ENCODE measurements around the gene PRR3. TPM values are rescaled to one million over a fixed set of nuclear protein-coding genes. Genes with fewer than 3 reads are reported as not detected.

Gene PRR3
- total and polyA plus RNA-seq, 2 of the 4 experiments (the other 2 are of a cell fraction): 7.2 to 17.3 TPM

DNA sequence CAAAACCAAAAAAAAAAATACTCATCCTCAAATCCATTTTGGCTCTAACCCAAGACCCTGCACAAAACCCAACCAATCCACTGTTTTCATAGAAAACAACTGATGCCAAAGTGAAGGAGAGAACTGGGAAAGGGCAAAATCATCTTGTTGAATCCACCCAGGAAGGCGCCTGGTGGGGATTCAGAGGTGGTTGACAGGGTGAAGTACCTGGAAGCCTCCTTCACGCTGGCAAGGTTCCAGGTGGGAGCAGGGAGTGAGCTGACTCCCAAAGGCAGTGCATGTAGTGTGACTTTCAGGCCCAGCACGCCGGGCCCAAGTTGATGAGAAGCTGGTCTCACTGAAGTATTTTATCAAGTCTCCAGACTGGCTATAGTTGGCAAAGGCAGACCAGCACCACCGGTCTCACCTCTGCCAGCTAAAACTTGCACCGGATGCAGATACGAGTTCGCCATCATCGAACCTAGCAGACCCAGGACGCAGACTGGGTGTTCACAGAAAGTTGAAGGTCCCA lies 43.4 kb downstream of the PRR3 start:
- peaks cover 5 to 37% of the 10 kb centered on the region in 2 experiments; a peak in 2 of 4 replicates for H3K79me1 ChIP-seq (ENCODE audit: low read depth in 1 of 2, low read length in 2 of 2)
- H3K9ac ChIP-seq (ENCODE audit: low read depth, low read length): no peak overlapping the region
- H2BK120ac ChIP-seq (ENCODE audit: low read depth, low read length): no peak overlapping the region
- H3K9me3 ChIP-seq (ENCODE audit: control insufficient read depth, insufficient read depth, low read length): no peaks in the 10 kb centered on the region
- H4K20me1 ChIP-seq (ENCODE audit: insufficient read depth, low read length): peaks cover 48% of the 10 kb centered on the region
- H4K8ac ChIP-seq (ENCODE audit: low read depth in 2 of 2, low read length in 2 of 2): no peak overlapping the region
- no peaks in the 10 kb centered on the region for H3K4me1 ChIP-seq (ENCODE audit: control insufficient read depth, insufficient read depth, low read length)
- H2BK15ac ChIP-seq (ENCODE audit: low read depth, low read length): no peak overlapping the region
- H2BK5ac ChIP-seq (ENCODE audit: low read depth, low read length, poor library complexity, severe bottlenecking): no peak overlapping the region
- no peak overlapping the region for H2AK5ac ChIP-seq (ENCODE audit: low read depth, low read length)
- H4K5ac ChIP-seq (ENCODE audit: low read depth, low read length): no peak overlapping the region
- H3K36me3 ChIP-seq (ENCODE audit: control insufficient read depth, insufficient read depth, low read length): peaks cover 53% of the 10 kb centered on the region
- no peak overlapping the region for H3K27ac ChIP-seq (ENCODE audit: insufficient read depth, low read length)
- no peak for TF ChIP-seq CEBPB (IDR thresholded peaks at IDR 0.05; ENCODE audit: low read depth, low read length)
- no peak for TF ChIP-seq FOS (IDR thresholded peaks at IDR 0.05; ENCODE audit: low read depth, low read length)
- TF ChIP-seq CHD1 (IDR thresholded peaks at IDR 0.05; ENCODE audit: low read depth, low read length): no peak
- no peak for TF ChIP-seq RAD21 (IDR thresholded peaks at IDR 0.05; ENCODE audit: low read length)
- no peak for TF ChIP-seq NFE2L2 (IDR thresholded peaks at IDR 0.05; ENCODE audit: low read depth, low read length)
- no peak for TF ChIP-seq RCOR1 (IDR thresholded peaks at IDR 0.05; ENCODE audit: insufficient replicate concordance, low read length)
- H3K18ac ChIP-seq (ENCODE audit: low read depth, low read length): no peak overlapping the region
- no peak overlapping the region for H3K14ac ChIP-seq (replicated peaks; ENCODE audit: low read depth, low read length)
- ChIA-PET CTCF (interaction anchor here (0.6 to 1.4 kb wide), 4 partner anchors 10 to 498 kb away, joined by 3 to 8 read pairs (median 4); no protein-coding TSS in a partner anchor), POLR2A (ENCODE audit: unreplicated experiment) (interaction anchor here (2.2 to 2.9 kb wide), 2 partner anchors 13 to 15 kb away, joined by 8 to 14 read pairs; no protein-coding TSS in a partner anchor)
- no peak overlapping the region for H3K4ac ChIP-seq (ENCODE audit: low read depth, low read length)
- H3K9me1 ChIP-seq (ENCODE audit: insufficient read depth, low read length): 0 out of 2 replicates have a peak, but pooled peaks cover 5% of the 10 kb centered on the region
- no peak overlapping the region for H3K4me3 ChIP-seq (ENCODE audit: insufficient read depth, low read depth, low read length)
- intact Hi-C loops (cut with micrococcal nuclease): no loop called here
- no peak overlapping the region; the same call in 1 of the 2 replicates for H3K23ac ChIP-seq (ENCODE audit: low read depth, low read length)
- 54% methylated on average over 5 of the region's 10 CpGs; no CpG with 5 or more reads in 1 of the 2 experiments for WGBS, 2 experiments (ENCODE audit: extremely low coverage in 2 of 2, insufficient read length in 1 of 2)
- no peaks in the 10 kb centered on the region for H3K27me3 ChIP-seq (ENCODE audit: control insufficient read depth, insufficient read depth, low read length)
- H2AK9ac ChIP-seq (replicated peaks; ENCODE audit: low read depth, low read length, poor library complexity): peak overlapping the region; percentile 69
- in situ Hi-C loops (cut with MboI; ENCODE audit: low sequenced_read_pairs): no loop called here
- no peak overlapping the region for H4K91ac ChIP-seq (ENCODE audit: insufficient read depth, low read depth, low read length)
- DNase-seq: no peak
- no peak overlapping the region for H2BK20ac ChIP-seq (ENCODE audit: low read depth, low read length)
- dilution Hi-C loops (cut with HindIII; ENCODE audit: low sequenced_read_pairs, unreplicated experiment): no loop called here
- no peak overlapping the region for H3K4me2 ChIP-seq (ENCODE audit: low read depth, low read length)
- no peak overlapping the region for H3K56ac ChIP-seq (ENCODE audit: extremely low read depth, insufficient read depth, low read length)
- TSS peak; percentile 52 for BruUV-seq (replicated peaks)
- no peak for ATAC-seq (ENCODE audit: low read depth)
- no peak overlapping the region for H2AFZ ChIP-seq (replicated peaks; ENCODE audit: low read length, poor library complexity)
